ENCODE measurements around the gene CA4. TPM values are rescaled to one million over a fixed set of nuclear protein-coding genes. Genes with fewer than 3 reads are reported as not detected.
A peak's percentile ranks its signal among the peaks of the same experiment; 100 is the strongest.

Gene CA4
- total RNA-seq, 3 donors from 2014 or later, result 177 to 725 (median 673) TPM

GRCh38 chr17:60164164-60164563, 14.4 kb downstream of the CA4 start:
- TF ChIP-seq, protein P1, sequence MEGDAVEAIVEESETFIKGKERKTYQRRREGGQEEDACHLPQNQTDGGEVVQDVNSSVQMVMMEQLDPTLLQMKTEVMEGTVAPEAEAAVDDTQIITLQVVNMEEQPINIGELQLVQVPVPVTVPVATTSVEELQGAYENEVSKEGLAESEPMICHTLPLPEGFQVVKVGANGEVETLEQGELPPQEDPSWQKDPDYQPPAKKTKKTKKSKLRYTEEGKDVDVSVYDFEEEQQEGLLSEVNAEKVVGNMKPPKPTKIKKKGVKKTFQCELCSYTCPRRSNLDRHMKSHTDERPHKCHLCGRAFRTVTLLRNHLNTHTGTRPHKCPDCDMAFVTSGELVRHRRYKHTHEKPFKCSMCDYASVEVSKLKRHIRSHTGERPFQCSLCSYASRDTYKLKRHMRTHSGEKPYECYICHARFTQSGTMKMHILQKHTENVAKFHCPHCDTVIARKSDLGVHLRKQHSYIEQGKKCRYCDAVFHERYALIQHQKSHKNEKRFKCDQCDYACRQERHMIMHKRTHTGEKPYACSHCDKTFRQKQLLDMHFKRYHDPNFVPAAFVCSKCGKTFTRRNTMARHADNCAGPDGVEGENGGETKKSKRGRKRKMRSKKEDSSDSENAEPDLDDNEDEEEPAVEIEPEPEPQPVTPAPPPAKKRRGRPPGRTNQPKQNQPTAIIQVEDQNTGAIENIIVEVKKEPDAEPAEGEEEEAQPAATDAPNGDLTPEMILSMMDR (IDR thresholded peaks at IDR 0.05), result no peak
- no peak for ATAC-seq
- Histone ChIP-seq H3K36me3 (ENCODE audit: low read depth) (no peaks in the 10 kb centered on the region), H3K4me3 (no peak overlapping the region), H3K4me1 (ENCODE audit: low read depth) (peaks cover 8% of the 10 kb centered on the region), H3K9me3 (no peaks in the 10 kb centered on the region)
- intact Hi-C loops (cut with DNase I, micrococcal nuclease), result no loop called here
- no peak for DNase-seq

DNA sequence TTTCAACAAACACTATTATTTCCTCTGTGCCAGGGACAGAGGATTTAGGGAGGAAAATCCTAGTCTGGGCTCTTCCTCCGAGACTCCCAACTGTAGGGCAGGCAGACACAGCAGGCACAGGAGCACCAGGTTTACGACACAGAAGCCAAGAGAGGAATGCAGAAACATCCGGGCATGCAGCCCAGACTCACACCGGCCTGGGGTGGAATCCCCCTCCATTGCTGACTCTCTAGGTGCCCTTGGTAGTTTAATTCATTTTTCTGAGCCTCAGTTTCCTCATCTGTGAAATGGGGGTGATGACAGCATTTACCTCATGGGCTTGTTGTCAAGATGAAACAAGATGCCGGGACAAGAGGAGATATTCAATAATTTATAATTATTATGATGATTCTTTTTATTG, 14.9 kb downstream of the CA4 start:
- no peak overlapping the region for H3K4me3 ChIP-seq
- no peaks in the 10 kb centered on the region for H3K36me3 ChIP-seq (ENCODE audit: low read depth)
- intact Hi-C loops (cut with DNase I, micrococcal nuclease), result no loop called here
- ATAC-seq (no peak), DNase-seq (no peak)
- H3K9me3 ChIP-seq, result no peaks in the 10 kb centered on the region
- H3K4me1 ChIP-seq (ENCODE audit: low read depth), result peaks cover 13% of the 10 kb centered on the region
- TF ChIP-seq, protein P1 (IDR thresholded peaks at IDR 0.05), result no peak

- intact Hi-C loops (cut with DNase I, micrococcal nuclease), result no loop called here
- TF ChIP-seq, protein P1 (IDR thresholded peaks at IDR 0.05), result no peak
- no peak for DNase-seq
- Histone ChIP-seq H3K36me3 (ENCODE audit: low read depth) (no peaks in the 10 kb centered on the region), H3K9me3 (no peaks in the 10 kb centered on the region), H3K4me1 (ENCODE audit: low read depth) (peaks cover 18% of the 10 kb centered on the region), H3K4me3 (no peak overlapping the region)
- ATAC-seq, result no peak
Measured at GRCh38 chr17:60165223-60165622, 15.4 kb downstream of the CA4 start.

GRCh38 chr17:60165971-60166370, 16.2 kb downstream of the CA4 start:
- H3K9me3 ChIP-seq, result no peaks in the 10 kb centered on the region
- H3K36me3 ChIP-seq (ENCODE audit: low read depth), result no peaks in the 10 kb centered on the region
- intact Hi-C loops (cut with DNase I, micrococcal nuclease), result no loop called here
- TF ChIP-seq, protein P1 (IDR thresholded peaks at IDR 0.05), result no peak
- ATAC-seq (peak; percentile 85), DNase-seq (peak; percentile 66 to 73 (median 72))
- H3K4me1 ChIP-seq (ENCODE audit: low read depth), result peaks cover 25% of the 10 kb centered on the region
- H3K4me3 ChIP-seq, result no peak overlapping the region

DNA sequence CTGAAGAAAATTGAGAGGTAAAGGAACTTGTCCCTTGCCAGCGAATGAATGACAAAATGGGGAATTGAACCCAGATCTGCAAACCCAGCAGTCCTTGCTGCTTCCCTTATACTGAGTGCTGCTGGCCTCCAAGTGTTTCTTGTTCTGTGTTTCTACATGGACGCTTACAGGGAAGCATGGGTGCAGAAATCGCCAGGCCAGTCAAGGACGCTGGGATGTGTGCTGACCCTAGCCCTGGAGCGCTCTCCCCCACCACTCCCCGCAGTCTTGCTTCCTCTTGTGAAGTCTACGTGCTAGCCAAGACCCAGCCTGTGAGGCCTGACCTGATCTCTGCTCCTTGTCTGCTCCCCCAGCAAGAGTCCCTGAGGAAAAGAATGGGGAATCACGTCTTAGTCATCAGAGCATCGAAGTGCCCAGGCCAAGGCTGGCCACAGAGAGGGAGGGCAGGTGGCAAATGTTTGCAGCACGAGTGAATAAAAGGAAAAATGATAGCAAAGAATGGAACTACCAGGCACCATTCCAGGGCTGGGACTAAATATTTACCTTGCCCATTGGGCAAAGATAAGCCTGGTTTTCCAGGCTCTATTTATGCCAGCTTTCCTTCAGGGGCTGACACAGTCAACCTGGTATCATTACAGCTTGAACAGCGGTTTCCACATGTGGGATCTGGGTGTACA, 17.4 kb downstream of the CA4 start:
- Histone ChIP-seq H3K4me1 (ENCODE audit: low read depth) (peaks cover 28% of the 10 kb centered on the region), H3K4me3 (no peak overlapping the region), H3K36me3 (ENCODE audit: low read depth) (no peaks in the 10 kb centered on the region), H3K9me3 (no peaks in the 10 kb centered on the region)
- ATAC-seq (peak; percentile 7), DNase-seq (peak in 2 of 3 donors; percentile 42 to 43)
- TF ChIP-seq, protein P1 (IDR thresholded peaks at IDR 0.05), result no peak
- intact Hi-C loops (cut with DNase I, micrococcal nuclease), result no loop called here
